Measurements from ENCODE around the gene NEDD4L. TPM values are rescaled to one million over a fixed set of nuclear protein-coding genes. Genes with fewer than 3 reads are reported as not detected.

The NEDD4L gene
- total RNA-seq, 1 donor from 2014 or later: 15.6 TPM

DNA sequence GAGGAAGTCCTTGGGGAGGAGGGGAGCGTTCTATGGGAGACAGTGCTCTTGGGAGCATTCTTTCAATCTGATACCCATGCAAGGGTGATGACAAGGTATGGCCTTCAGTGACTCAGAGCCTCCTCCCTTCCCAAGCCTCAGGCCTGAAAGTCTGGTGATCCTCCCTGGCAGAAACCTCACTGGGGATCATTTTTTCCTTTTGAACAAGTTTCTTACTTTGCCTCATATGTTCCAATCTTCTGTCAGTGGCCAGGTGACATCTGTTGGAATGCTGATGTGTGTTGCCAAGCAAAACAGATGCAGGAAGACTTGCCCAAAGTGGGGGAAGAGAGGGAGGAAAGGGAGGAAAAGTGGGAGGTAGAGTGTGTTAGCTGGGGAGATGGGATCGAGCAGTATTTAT, 224.8 kb downstream of the NEDD4L start:
- intact Hi-C loops (cut with DNase I): no loop called here
- Histone ChIP-seq H3K36me3 (no peaks in the 10 kb centered on the region), H3K27ac (no peak overlapping the region), H3K4me3 (no peak overlapping the region), H3K27me3 (no peaks in the 10 kb centered on the region), H3K9me3 (no peaks in the 10 kb centered on the region), H3K4me1 (no peaks in the 10 kb centered on the region)
- no peak for DNase-seq (ENCODE audit: low spot score in 2 of 2)
- TF ChIP-seq, protein P1, sequence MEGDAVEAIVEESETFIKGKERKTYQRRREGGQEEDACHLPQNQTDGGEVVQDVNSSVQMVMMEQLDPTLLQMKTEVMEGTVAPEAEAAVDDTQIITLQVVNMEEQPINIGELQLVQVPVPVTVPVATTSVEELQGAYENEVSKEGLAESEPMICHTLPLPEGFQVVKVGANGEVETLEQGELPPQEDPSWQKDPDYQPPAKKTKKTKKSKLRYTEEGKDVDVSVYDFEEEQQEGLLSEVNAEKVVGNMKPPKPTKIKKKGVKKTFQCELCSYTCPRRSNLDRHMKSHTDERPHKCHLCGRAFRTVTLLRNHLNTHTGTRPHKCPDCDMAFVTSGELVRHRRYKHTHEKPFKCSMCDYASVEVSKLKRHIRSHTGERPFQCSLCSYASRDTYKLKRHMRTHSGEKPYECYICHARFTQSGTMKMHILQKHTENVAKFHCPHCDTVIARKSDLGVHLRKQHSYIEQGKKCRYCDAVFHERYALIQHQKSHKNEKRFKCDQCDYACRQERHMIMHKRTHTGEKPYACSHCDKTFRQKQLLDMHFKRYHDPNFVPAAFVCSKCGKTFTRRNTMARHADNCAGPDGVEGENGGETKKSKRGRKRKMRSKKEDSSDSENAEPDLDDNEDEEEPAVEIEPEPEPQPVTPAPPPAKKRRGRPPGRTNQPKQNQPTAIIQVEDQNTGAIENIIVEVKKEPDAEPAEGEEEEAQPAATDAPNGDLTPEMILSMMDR (IDR thresholded peaks at IDR 0.05): no peak

DNA sequence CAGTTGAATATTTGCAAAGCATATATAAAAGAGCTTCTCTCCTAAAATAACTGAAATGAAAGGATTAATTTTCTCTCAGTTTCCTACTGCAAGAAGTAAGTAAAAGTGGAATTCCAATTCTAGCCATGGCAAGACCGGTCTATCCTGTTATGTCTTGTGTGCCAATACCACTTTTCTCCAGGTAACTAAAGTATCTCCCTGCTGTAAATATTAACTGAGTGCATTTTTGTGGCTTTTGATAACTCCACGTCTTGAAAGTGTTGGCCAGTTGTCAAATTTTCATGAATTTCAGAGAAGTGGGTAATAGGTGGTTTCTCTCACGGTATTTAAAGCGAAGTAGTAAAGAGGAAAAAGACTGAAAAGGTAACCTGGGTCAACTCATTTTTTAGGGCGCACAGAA, 225.9 kb downstream of the NEDD4L start:
- intact Hi-C loops (cut with DNase I): no loop called here
- DNase-seq (ENCODE audit: low spot score in 2 of 2): no peak
- Histone ChIP-seq H3K27me3 (no peaks in the 10 kb centered on the region), H3K36me3 (no peaks in the 10 kb centered on the region), H3K4me1 (no peaks in the 10 kb centered on the region), H3K27ac (no peak overlapping the region), H3K9me3 (no peaks in the 10 kb centered on the region), H3K4me3 (no peak overlapping the region)
- TF ChIP-seq, protein P1 (IDR thresholded peaks at IDR 0.05): no peak

DNA sequence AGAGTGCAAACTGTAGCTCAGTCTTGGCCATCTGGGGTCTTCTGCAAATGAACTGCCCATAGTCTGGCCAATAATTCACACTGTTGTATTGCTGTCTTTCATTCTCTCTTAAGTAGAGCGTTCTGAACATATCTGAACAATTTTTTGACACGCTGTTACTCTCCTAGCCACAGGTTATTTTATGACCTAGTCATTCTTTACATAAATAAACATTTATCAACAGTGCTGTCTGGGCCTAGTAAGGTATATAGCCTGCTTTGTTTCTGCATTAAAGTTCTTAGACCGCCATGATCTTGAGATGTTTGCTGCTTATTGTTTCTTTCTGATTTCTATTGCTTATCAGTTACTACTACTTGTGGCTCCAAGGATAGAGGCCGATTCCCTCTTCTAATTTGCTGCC, 226.4 kb downstream of the NEDD4L start:
- TF ChIP-seq, protein P1 (IDR thresholded peaks at IDR 0.05): no peak
- intact Hi-C loops (cut with DNase I): no loop called here
- Histone ChIP-seq H3K4me1 (no peaks in the 10 kb centered on the region), H3K4me3 (no peak overlapping the region), H3K36me3 (no peaks in the 10 kb centered on the region), H3K27me3 (no peaks in the 10 kb centered on the region), H3K27ac (no peak overlapping the region), H3K9me3 (no peaks in the 10 kb centered on the region)
- DNase-seq (ENCODE audit: low spot score in 2 of 2): no peak

DNA sequence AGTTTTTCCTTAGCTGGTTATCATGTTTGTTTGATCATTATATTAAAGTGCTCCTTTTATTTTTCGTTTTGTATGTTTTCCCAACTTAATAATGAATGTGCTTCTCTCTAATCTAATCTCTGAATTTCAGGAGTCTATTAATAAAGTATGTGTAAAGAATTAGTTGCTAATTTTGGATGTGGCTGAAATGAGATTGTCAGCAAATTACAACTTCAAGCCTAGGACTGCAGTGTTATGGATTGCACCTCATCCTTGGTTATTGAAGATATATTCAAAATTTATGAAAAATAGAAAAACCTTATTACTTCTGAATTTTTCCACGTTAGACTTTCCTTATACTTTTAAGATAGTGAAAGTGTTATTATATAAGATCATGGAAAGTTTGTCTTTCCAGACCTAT, 227.7 kb downstream of the NEDD4L start:
- no peaks in the 10 kb centered on the region for H3K36me3 ChIP-seq
- H3K27ac ChIP-seq: no peak overlapping the region
- intact Hi-C loops (cut with DNase I): no loop called here
- no peak overlapping the region for H3K4me3 ChIP-seq
- no peaks in the 10 kb centered on the region for H3K9me3 ChIP-seq
- TF ChIP-seq, protein P1 (IDR thresholded peaks at IDR 0.05): no peak
- no peak for DNase-seq (ENCODE audit: low spot score in 2 of 2)
- H3K27me3 ChIP-seq: no peaks in the 10 kb centered on the region
- H3K4me1 ChIP-seq: no peaks in the 10 kb centered on the region

DNA sequence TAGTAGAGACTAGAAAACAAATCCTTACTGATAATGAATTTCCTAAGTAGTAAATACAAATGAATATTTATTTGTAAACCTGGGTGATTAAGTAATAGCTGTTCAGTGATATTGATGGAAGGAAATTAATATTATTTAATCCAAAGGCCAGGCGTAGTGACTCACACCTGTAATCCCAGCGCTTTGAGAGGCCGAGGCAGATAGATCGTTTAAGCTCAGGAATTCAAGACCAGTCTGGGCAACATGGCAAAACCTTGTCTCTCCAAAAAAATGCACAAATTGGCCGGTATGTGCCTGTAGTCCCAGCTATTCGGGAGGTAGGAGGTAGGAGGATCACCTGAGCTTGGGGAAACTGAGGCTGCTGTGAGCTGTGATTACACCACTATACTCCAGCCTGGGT, 228.2 kb downstream of the NEDD4L start:
- Histone ChIP-seq H3K4me3 (no peak overlapping the region), H3K9me3 (no peaks in the 10 kb centered on the region), H3K4me1 (no peaks in the 10 kb centered on the region), H3K36me3 (no peaks in the 10 kb centered on the region), H3K27me3 (no peaks in the 10 kb centered on the region), H3K27ac (no peak overlapping the region)
- intact Hi-C loops (cut with DNase I): no loop called here
- TF ChIP-seq, protein P1 (IDR thresholded peaks at IDR 0.05): no peak
- no peak for DNase-seq (ENCODE audit: low spot score in 2 of 2)

DNA sequence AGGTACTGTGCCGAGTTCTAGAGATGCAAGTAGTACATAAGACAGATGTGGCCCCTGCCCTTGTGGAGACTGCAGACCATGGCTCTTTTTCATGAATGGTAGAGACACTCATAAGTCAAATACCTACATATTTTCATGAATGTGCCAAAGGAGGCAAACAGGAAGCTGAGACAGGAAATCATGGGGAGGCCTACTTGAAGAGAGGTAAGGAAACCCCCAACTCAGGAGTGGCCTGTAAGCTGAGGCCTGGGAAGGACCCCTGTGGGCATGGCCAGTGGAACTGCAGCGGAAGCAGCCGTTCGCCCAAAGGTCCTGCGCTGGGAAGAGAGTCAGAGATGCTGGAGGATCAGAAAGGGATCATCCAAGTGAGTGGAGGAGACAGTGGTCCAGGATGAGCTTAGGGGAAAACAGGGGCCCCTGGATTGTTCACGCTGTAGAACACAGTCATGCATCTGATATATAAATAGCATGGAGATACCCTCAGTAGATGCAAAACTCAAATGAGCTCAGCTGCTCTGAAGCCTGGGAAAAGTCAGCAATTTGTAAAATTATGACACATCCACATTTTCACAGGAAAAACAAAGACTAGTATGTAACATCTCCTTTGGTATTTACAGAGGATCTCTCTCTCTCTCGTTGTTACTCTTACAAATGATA, 228.9 kb downstream of the NEDD4L start:
- TF ChIP-seq, protein P1 (IDR thresholded peaks at IDR 0.05): no peak
- DNase-seq (ENCODE audit: low spot score in 2 of 2): no peak
- no peaks in the 10 kb centered on the region for H3K9me3 ChIP-seq
- no peaks in the 10 kb centered on the region for H3K36me3 ChIP-seq
- H3K4me3 ChIP-seq: no peak overlapping the region
- H3K27ac ChIP-seq: no peak overlapping the region
- no peaks in the 10 kb centered on the region for H3K4me1 ChIP-seq
- H3K27me3 ChIP-seq: no peaks in the 10 kb centered on the region
- intact Hi-C loops (cut with DNase I): no loop called here

Data from ascending aorta (tissue), 2 donors.